ENCODE data around the gene DIP2C. TPM values are rescaled to one million over a fixed set of nuclear protein-coding genes. Genes with fewer than 3 reads are reported as not detected.

The DIP2C gene
- total RNA-seq, 6 experiments from 2014 or later, result 23.2 to 28.9 (median 26.3) TPM

GRCh38 chr10:497289-497688, 192.2 kb downstream of the DIP2C start:
- Mint-ChIP-seq H3K27ac (no peak overlapping the region), H3K27me3 (ENCODE audit: insufficient read depth) (no peaks in the 10 kb centered on the region; the same call in none of the 2 replicates), H3K9me3 (no peaks in the 10 kb centered on the region), H3K4me1 (ENCODE audit: low read depth) (peaks cover 13% of the 10 kb centered on the region), H3K36me3 (ENCODE audit: low read depth) (no peaks in the 10 kb centered on the region), H3K4me3 (no peak overlapping the region)
- TF ChIP-seq, protein P1, sequence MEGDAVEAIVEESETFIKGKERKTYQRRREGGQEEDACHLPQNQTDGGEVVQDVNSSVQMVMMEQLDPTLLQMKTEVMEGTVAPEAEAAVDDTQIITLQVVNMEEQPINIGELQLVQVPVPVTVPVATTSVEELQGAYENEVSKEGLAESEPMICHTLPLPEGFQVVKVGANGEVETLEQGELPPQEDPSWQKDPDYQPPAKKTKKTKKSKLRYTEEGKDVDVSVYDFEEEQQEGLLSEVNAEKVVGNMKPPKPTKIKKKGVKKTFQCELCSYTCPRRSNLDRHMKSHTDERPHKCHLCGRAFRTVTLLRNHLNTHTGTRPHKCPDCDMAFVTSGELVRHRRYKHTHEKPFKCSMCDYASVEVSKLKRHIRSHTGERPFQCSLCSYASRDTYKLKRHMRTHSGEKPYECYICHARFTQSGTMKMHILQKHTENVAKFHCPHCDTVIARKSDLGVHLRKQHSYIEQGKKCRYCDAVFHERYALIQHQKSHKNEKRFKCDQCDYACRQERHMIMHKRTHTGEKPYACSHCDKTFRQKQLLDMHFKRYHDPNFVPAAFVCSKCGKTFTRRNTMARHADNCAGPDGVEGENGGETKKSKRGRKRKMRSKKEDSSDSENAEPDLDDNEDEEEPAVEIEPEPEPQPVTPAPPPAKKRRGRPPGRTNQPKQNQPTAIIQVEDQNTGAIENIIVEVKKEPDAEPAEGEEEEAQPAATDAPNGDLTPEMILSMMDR (IDR thresholded peaks at IDR 0.05), result no peak
- no peak for DNase-seq

DNA sequence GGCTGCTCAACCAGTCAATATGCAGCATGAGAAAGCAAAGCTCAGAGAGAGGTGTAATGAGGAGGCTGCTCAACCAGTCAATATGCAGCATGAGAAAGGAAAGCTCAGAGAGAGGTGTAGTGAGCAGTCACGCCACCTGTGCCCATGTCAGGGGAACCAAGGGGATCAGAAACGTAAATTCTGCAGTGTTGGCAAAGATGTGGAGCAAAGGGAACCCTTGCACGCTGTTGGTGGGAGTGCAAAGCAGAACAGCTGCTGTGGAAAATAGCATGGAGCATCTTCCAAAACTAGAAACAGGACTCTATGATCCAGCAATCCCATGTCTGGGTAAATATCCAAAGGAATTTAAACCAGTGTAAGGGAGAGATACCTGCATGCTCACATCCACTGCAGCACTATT, 194.9 kb downstream of the DIP2C start:
- Mint-ChIP-seq H3K27ac (peak overlapping the region; percentile 1; the same call in 1 of the 2 replicates), H3K4me1 (ENCODE audit: low read depth) (peaks cover 9% of the 10 kb centered on the region), H3K9me3 (no peaks in the 10 kb centered on the region), H3K36me3 (ENCODE audit: low read depth) (0 out of 2 replicates have a peak, but pooled peaks cover 4% of the 10 kb centered on the region), H3K4me3 (no peak overlapping the region), H3K27me3 (ENCODE audit: insufficient read depth) (no peaks in the 10 kb centered on the region; the same call in none of the 2 replicates)
- no peak for DNase-seq
- TF ChIP-seq, protein P1 (IDR thresholded peaks at IDR 0.05), result no peak

GRCh38 chr10:494149-494542, 195.3 kb downstream of the DIP2C start:
- TF ChIP-seq, protein P1 (IDR thresholded peaks at IDR 0.05), result no peak
- H3K27me3 Mint-ChIP-seq (ENCODE audit: insufficient read depth), result no peaks in the 10 kb centered on the region; the same call in none of the 2 replicates

DNA sequence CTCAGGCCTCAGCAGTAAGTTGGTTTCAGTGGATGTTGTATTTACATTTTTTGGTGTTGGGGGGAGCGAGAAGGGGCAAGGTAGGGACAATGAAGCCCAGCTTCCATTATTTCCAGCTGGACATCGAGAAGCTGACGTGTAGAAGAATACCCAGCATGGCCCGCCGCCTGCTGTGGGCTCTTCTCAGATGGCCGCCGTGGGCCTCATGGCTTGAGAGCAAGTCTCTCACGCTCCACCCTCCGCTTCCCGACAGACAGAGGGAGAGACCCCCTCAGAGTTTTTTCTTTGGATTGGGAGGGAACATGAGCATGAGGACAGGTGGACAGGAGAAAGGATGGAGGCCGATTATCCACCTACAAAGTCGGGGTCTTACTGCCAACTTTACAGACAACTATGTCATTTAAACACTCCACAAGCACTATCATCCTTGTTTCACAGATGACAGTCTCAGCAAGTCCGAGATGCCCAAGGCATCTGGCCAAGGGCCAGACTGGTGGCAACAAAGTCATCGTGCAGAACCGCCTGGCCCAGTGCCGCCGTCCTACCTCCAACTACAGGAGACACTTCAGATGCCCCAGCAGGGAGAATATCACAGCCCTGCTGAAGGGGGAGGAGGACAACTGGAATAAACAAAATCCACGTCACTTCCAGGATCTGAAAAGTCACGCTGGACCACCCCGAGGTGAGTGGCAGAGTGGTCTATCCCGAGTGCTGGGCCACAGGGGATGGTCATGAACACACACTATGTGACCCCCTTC, 195.9 kb downstream of the DIP2C start:
- Mint-ChIP-seq H3K27ac (no peak overlapping the region), H3K9me3 (no peaks in the 10 kb centered on the region), H3K27me3 (ENCODE audit: insufficient read depth) (peaks cover 2% of the 10 kb centered on the region; the same call in 1 of the 2 replicates), H3K4me3 (no peak overlapping the region), H3K4me1 (ENCODE audit: low read depth) (peaks cover 9% of the 10 kb centered on the region), H3K36me3 (ENCODE audit: low read depth) (0 out of 2 replicates have a peak, but pooled peaks cover 4% of the 10 kb centered on the region)
- TF ChIP-seq, protein P1 (IDR thresholded peaks at IDR 0.05), result no peak
- DNase-seq, result no peak

More at GRCh38 chr10:494149-494542, 195.3 kb downstream of the DIP2C start:
- H3K4me1 Mint-ChIP-seq (ENCODE audit: low read depth), result peaks cover 9% of the 10 kb centered on the region
- DNase-seq, result no peak
- H3K4me3 Mint-ChIP-seq, result no peak overlapping the region
- H3K27ac Mint-ChIP-seq, result peak overlapping the region; percentile 1
- H3K36me3 Mint-ChIP-seq (ENCODE audit: low read depth), result 0 out of 2 replicates have a peak, but pooled peaks cover 4% of the 10 kb centered on the region
- H3K9me3 Mint-ChIP-seq, result no peaks in the 10 kb centered on the region

- no peak overlapping the region for H3K27ac Mint-ChIP-seq
- TF ChIP-seq, protein P1 (IDR thresholded peaks at IDR 0.05), result no peak
- no peaks in the 10 kb centered on the region for H3K9me3 Mint-ChIP-seq
- no peak for DNase-seq
- H3K27me3 Mint-ChIP-seq (ENCODE audit: insufficient read depth), result peaks cover 2% of the 10 kb centered on the region; the same call in 1 of the 2 replicates
- H3K36me3 Mint-ChIP-seq (ENCODE audit: low read depth), result 0 out of 2 replicates have a peak, but pooled peaks cover 4% of the 10 kb centered on the region
- H3K4me1 Mint-ChIP-seq (ENCODE audit: low read depth), result peaks cover 9% of the 10 kb centered on the region
- no peak overlapping the region for H3K4me3 Mint-ChIP-seq
Observed at GRCh38 chr10:492836-493235, 196.6 kb downstream of the DIP2C start.

All from HFFc6 (cell line).